A673 (cell line): Measurements from ENCODE around the gene TRMT11.

ENCODE experiments used
- CTCF ChIP-seq: fragments of 300-800, 200-600 bp; sonication (generic); conservative IDR thresholded peaks from 2 replicates; pipeline ENCODE4 v1.5.1; 2017; ENCODE audit warnings: low read depth, mild to moderate bottlenecking, antibody characterized with exemption, low read length, moderate library complexity, mixed read lengths
- EZH2 ChIP-seq: fragments of 200-600 bp; sonication (generic); IDR thresholded peaks from 2 replicates; pipeline ENCODE4 v1.6.1; 2017; ENCODE audit warnings: borderline replicate concordance, low read depth, mild to moderate bottlenecking, mixed read lengths, antibody characterized with exemption, low read length; ENCODE audit not compliant: poor library complexity, severe bottlenecking

- TF ChIP-seq CTCF (no peak), EZH2 (no peak)
Measured at GRCh38 chr6:126027601-126028000, 41.3 kb downstream of the TRMT11 start.
